ENCODE data around the gene TMTC2. TPM values are rescaled to one million over a fixed set of nuclear protein-coding genes. Genes with fewer than 3 reads are reported as not detected.

Gene TMTC2
- total and polyA plus RNA-seq, 12 donors = 1.6 to 4.4 (median 2.7) TPM

GRCh38 chr12:82912406-82912805 lies 225.7 kb downstream of the TMTC2 start:
- TF ChIP-seq CTCF (IDR thresholded peaks at IDR 0.05) (no peak), POLR2A (IDR thresholded peaks at IDR 0.05) (no peak)
- Histone ChIP-seq H3K4me1 (replicated peaks in 1 of 2) (no peaks in the 10 kb centered on the region), H3K27ac (no peak overlapping the region), H3K9me3 (replicated peaks in 1 of 3) (no peaks in the 10 kb centered on the region), H3K4me3 (no peak overlapping the region), H3K36me3 (replicated peaks in 1 of 2) (no peaks in the 10 kb centered on the region), H3K27me3 (no peaks in the 10 kb centered on the region)
- no peak for DNase-seq
- intact Hi-C loops (cut with DNase I) = no loop called here
- WGBS, 4 donors = 77 to 100% (median 85%) methylated on average over 1 of the region's 1 CpG

GRCh38 chr12:82919388-82920054 lies 232.8 kb downstream of the TMTC2 start:
- no peaks in the 10 kb centered on the region for H3K27me3 ChIP-seq
- H3K4me3 ChIP-seq = no peak overlapping the region
- no peaks in the 10 kb centered on the region for H3K4me1 ChIP-seq (replicated peaks in 1 of 2)
- 82 to 89% (median 85%) methylated on average over 6 to 7 of the region's 7 CpGs for WGBS, 4 donors
- H3K27ac ChIP-seq = no peak overlapping the region
- DNase-seq = no peak
- intact Hi-C loops (cut with DNase I) = no loop called here
- TF ChIP-seq CTCF (IDR thresholded peaks at IDR 0.05) (no peak), POLR2A (IDR thresholded peaks at IDR 0.05) (no peak)
- no peaks in the 10 kb centered on the region for H3K9me3 ChIP-seq (replicated peaks in 1 of 3)
- H3K36me3 ChIP-seq (replicated peaks in 1 of 2) = no peaks in the 10 kb centered on the region

- no peaks in the 10 kb centered on the region for H3K27me3 ChIP-seq
- H3K36me3 ChIP-seq (replicated peaks in 1 of 2) = no peaks in the 10 kb centered on the region
- DNase-seq = no peak
- TF ChIP-seq POLR2A (IDR thresholded peaks at IDR 0.05) = no peak
- TF ChIP-seq CTCF (IDR thresholded peaks at IDR 0.05) = no peak
- no peaks in the 10 kb centered on the region for H3K9me3 ChIP-seq (replicated peaks in 1 of 3)
- no peak overlapping the region for H3K27ac ChIP-seq
- intact Hi-C loops (cut with DNase I) = no loop called here
- 92 to 97% (median 95%) methylated on average over 1 of the region's 1 CpG for WGBS, 4 donors
- no peaks in the 10 kb centered on the region for H3K4me1 ChIP-seq (replicated peaks in 1 of 2)
- no peak overlapping the region for H3K4me3 ChIP-seq
These were observed 237.2 kb downstream of the TMTC2 start for GRCh38 chr12:82923935-82924334.

DNA sequence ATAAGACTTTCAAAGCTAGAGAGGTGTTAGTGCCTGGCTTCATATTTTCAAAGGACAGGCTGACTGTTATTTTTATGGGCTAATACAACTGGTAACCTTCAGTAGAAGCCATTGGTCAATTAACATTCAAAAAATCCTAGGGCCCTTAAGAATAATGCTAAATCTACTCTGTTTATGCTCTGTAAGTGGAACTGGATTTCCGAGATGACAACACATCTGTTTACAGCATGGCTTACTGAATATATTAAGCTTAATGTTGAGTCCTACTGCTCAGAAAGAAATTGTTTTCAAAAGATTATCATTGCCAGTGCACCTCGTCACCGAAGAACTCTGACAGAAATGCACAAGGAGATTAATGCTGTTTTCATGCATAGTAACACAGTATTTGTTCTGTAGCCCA lies 239.9 kb downstream of the TMTC2 start:
- TF ChIP-seq POLR2A (IDR thresholded peaks at IDR 0.05) = no peak
- no peak for TF ChIP-seq CTCF (IDR thresholded peaks at IDR 0.05)
- Histone ChIP-seq H3K4me1 (replicated peaks in 1 of 2) (no peaks in the 10 kb centered on the region), H3K27ac (no peak overlapping the region), H3K9me3 (replicated peaks in 1 of 3) (no peaks in the 10 kb centered on the region), H3K4me3 (no peak overlapping the region), H3K27me3 (no peaks in the 10 kb centered on the region), H3K36me3 (replicated peaks in 1 of 2) (no peaks in the 10 kb centered on the region)
- WGBS, 4 donors = 77 to 96% (median 95%) methylated on average over 3 of the region's 3 CpGs
- intact Hi-C loops (cut with DNase I) = no loop called here
- DNase-seq = no peak

Data from adrenal gland (tissue), 12 donors.